GM12874 (cell line): ENCODE measurements around the gene BEND2.

ENCODE experiments used
- TF ChIP-seq, protein P1 (sequence below): IDR thresholded peaks from 2 replicates; pipeline ENCODE4 v1.5.1; 2011; ENCODE audit warnings: low read depth, mild to moderate bottlenecking, control low read depth, low read length, moderate library complexity; ENCODE audit not compliant: insufficient read depth

Gene BEND2

DNA sequence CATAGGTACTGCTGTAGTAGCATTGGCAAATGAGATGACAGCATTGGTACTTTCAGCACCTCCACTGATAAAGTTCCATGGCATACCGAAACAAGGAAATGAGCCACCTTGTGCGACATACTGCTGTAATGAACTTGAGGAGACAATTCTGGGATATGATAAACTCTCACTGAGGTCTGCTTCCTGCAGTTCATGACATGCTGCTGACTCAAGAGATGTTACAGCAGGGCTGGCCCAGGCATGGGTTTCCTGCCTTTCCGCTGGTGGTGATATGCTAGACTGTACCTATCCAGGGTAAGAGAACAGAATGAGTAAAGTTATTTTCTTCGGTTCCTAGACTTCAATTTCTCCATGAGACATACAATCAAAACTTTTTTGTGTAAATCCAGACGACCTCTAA is 17.1 kb downstream of the BEND2 start:
- TF ChIP-seq, protein P1, sequence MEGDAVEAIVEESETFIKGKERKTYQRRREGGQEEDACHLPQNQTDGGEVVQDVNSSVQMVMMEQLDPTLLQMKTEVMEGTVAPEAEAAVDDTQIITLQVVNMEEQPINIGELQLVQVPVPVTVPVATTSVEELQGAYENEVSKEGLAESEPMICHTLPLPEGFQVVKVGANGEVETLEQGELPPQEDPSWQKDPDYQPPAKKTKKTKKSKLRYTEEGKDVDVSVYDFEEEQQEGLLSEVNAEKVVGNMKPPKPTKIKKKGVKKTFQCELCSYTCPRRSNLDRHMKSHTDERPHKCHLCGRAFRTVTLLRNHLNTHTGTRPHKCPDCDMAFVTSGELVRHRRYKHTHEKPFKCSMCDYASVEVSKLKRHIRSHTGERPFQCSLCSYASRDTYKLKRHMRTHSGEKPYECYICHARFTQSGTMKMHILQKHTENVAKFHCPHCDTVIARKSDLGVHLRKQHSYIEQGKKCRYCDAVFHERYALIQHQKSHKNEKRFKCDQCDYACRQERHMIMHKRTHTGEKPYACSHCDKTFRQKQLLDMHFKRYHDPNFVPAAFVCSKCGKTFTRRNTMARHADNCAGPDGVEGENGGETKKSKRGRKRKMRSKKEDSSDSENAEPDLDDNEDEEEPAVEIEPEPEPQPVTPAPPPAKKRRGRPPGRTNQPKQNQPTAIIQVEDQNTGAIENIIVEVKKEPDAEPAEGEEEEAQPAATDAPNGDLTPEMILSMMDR, result no peak

DNA sequence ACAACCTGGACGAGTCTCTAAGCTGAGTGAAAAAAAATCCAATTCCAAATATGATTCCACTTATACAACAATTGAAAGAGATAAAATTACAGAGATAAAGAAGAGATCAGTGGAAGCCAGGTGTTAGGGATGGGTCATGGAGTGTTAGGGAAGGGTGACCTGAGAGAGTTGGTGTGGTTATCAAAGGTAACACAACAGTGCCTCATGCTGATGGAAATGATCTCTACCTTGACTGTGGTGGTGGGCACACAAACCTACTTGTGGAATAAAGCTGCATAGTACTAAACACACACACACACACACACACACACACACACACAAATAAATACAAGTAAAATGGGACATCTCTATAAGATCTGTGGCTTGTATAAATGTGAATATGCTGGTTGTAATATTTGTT is 26.0 kb downstream of the BEND2 start:
- TF ChIP-seq, protein P1, result no peak

- TF ChIP-seq, protein P1, result no peak
These were observed 41.2 kb downstream of the BEND2 start for GRCh38 chrX:18179446-18179845.

DNA sequence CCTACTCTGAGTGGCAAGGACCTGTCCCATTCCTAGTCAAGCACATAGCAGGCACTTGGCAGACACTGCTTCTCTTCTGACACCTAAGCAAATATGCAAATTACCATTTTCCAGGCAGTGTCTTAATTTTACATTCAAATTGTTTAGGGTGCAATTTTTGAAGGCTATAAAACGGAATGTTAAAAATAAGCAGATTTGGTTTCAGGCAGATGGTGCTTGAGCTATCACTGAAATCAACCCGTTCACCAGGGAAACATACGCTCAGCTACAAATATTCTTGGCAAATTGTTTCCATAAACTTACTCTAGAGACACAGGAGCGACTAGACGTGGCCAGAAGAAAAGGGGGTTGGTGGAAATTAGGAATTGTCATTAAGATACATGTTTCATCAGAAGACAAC is 45.7 kb downstream of the BEND2 start:
- TF ChIP-seq, protein P1, result no peak

GRCh38 chrX:18174209-18174608 is 46.5 kb downstream of the BEND2 start:
- TF ChIP-seq, protein P1, result no peak

- TF ChIP-seq, protein P1, result no peak
These were observed 47.0 kb downstream of the BEND2 start for GRCh38 chrX:18173494-18174180.

DNA sequence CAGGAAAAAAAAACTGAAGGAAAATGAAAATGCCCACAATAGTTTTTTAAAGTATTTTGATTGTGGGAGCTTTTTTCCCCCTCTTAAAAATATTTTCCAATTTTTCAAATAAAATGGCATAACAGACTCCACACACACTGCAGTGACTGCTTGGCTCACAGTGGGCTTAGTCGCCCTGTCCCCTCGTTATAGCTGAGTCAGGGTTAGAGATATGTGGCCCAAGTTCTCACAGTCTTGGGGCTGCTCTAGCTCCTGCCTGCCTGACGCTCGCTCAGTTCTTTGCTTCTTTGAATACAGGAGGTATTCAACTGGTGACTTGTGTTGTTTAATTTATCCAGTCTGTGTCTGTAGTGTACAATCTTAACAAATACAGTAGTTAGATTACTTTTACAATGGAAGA is 47.7 kb downstream of the BEND2 start:
- TF ChIP-seq, protein P1, result no peak
